Measurements from ENCODE around the gene BTG2.
"Not testable (repeated sequence)": the region's sequence is repeated elsewhere in the genome, so short reads cannot be mapped to it uniquely, and the experiment has no call there.

BTG2 gene

GRCh38 chr1:203314025-203314759 is 8.9 kb downstream of the BTG2 start:
- H2BK5ac ChIP-seq (ENCODE audit: low read length); H3K18ac ChIP-seq (ENCODE audit: low read length); DNase-seq (ENCODE audit: low spot score); H3K9ac ChIP-seq (ENCODE audit: low read depth, low read length, poor library complexity); H3K4me3 ChIP-seq (ENCODE audit: low read length in 2 of 2); H3K4me1 ChIP-seq (ENCODE audit: control insufficient read depth in 2 of 2, insufficient read depth in 1 of 2, low read depth in 1 of 2, low read length in 2 of 2); H3K14ac ChIP-seq (ENCODE audit: low read length); H3K4ac ChIP-seq (ENCODE audit: low read length); H4K91ac ChIP-seq (ENCODE audit: low read depth, low read length, poor library complexity); H2BK12ac ChIP-seq (ENCODE audit: low read length); H3K27me3 ChIP-seq (ENCODE audit: control insufficient read depth in 3 of 3, insufficient read depth in 3 of 3, low read depth in 1 of 3, low read length in 3 of 3); H2AK5ac ChIP-seq (ENCODE audit: low read depth, low read length); H2BK120ac ChIP-seq (ENCODE audit: low read depth, low read length); H3K9me3 ChIP-seq (replicated peaks in 1 of 2; ENCODE audit: control insufficient read depth in 2 of 2, insufficient read depth in 1 of 2, low read depth in 1 of 2, low read length in 2 of 2); H3K23ac ChIP-seq (ENCODE audit: low read depth, low read length, poor library complexity); H2BK15ac ChIP-seq (ENCODE audit: low read length); H3K27ac ChIP-seq (replicated peaks; ENCODE audit: low read length); H3K79me1 ChIP-seq (ENCODE audit: low read depth, low read length); H2AFZ ChIP-seq (ENCODE audit: low read length); H3K4me2 ChIP-seq (ENCODE audit: insufficient read depth, low read length, poor library complexity, severe bottlenecking); H4K8ac ChIP-seq (ENCODE audit: low read depth, low read length): not testable (repeated sequence)
- peaks cover 6 to 12% of the 10 kb centered on the region in 2 donors for H3K36me3 ChIP-seq (replicated peaks in 1 of 2; ENCODE audit: control insufficient read depth in 2 of 2, insufficient read depth in 2 of 2, low read length in 2 of 2)
- WGBS, 2 donors (ENCODE audit: extremely low coverage in 2 of 2, insufficient read length in 2 of 2, insufficient replicate concordance in 1 of 2) = no CpG with 5 or more reads among the region's 4 CpGs

- no peak for DNase-seq (ENCODE audit: low spot score)
- Histone ChIP-seq H3K9me3 (replicated peaks in 1 of 2; ENCODE audit: control insufficient read depth in 2 of 2, insufficient read depth in 1 of 2, low read depth in 1 of 2, low read length in 2 of 2) (no peaks in the 10 kb centered on the region), H3K14ac (ENCODE audit: low read length) (no peak overlapping the region), H3K18ac (ENCODE audit: low read length) (no peak overlapping the region), H4K8ac (ENCODE audit: low read depth, low read length) (no peak overlapping the region), H2BK5ac (ENCODE audit: low read length) (no peak overlapping the region), H3K4ac (ENCODE audit: low read length) (no peak overlapping the region), H3K4me1 (ENCODE audit: control insufficient read depth in 2 of 2, insufficient read depth in 1 of 2, low read depth in 1 of 2, low read length in 2 of 2) (peaks cover 4 to 9% of the 10 kb centered on the region in 2 donors), H3K4me2 (ENCODE audit: insufficient read depth, low read length, poor library complexity, severe bottlenecking) (no peak overlapping the region), H2BK12ac (ENCODE audit: low read length) (no peak overlapping the region), H3K27ac (replicated peaks; ENCODE audit: low read length) (no peak overlapping the region), H4K91ac (ENCODE audit: low read depth, low read length, poor library complexity) (no peak overlapping the region), H3K23ac (ENCODE audit: low read depth, low read length, poor library complexity) (no peak overlapping the region), H3K27me3 (ENCODE audit: control insufficient read depth in 3 of 3, insufficient read depth in 3 of 3, low read depth in 1 of 3, low read length in 3 of 3) (no peaks in the 10 kb centered on the region), H3K4me3 (ENCODE audit: low read length in 2 of 2) (no peak overlapping the region), H3K79me1 (ENCODE audit: low read depth, low read length) (peaks cover 2% of the 10 kb centered on the region), H2BK120ac (ENCODE audit: low read depth, low read length) (no peak overlapping the region), H2AFZ (ENCODE audit: low read length) (no peak overlapping the region), H3K36me3 (replicated peaks in 1 of 2; ENCODE audit: control insufficient read depth in 2 of 2, insufficient read depth in 2 of 2, low read length in 2 of 2) (peaks cover 0 to 1% of the 10 kb centered on the region in 2 donors), H3K9ac (ENCODE audit: low read depth, low read length, poor library complexity) (no peak overlapping the region), H2BK15ac (ENCODE audit: low read length) (no peak overlapping the region), H2AK5ac (ENCODE audit: low read depth, low read length) (no peak overlapping the region)
- no CpG with 5 or more reads among the region's 4 CpGs for WGBS, 2 donors (ENCODE audit: extremely low coverage in 2 of 2, insufficient read length in 2 of 2, insufficient replicate concordance in 1 of 2)
Observed at GRCh38 chr1:203316626-203317093, 11.3 kb downstream of the BTG2 start.

- no peaks in the 10 kb centered on the region for H3K36me3 ChIP-seq (replicated peaks in 1 of 2; ENCODE audit: control insufficient read depth in 2 of 2, insufficient read depth in 2 of 2, low read length in 2 of 2)
- no peaks in the 10 kb centered on the region for H3K79me1 ChIP-seq (ENCODE audit: low read depth, low read length)
- H3K14ac ChIP-seq (ENCODE audit: low read length) = no peak overlapping the region
- no peak for DNase-seq (ENCODE audit: low spot score)
- no peak overlapping the region for H2AK5ac ChIP-seq (ENCODE audit: low read depth, low read length)
- H3K9me3 ChIP-seq (replicated peaks in 1 of 2; ENCODE audit: control insufficient read depth in 2 of 2, insufficient read depth in 1 of 2, low read depth in 1 of 2, low read length in 2 of 2) = no peaks in the 10 kb centered on the region
- H3K4me1 ChIP-seq (ENCODE audit: control insufficient read depth in 2 of 2, insufficient read depth in 1 of 2, low read depth in 1 of 2, low read length in 2 of 2) = peaks cover 6 to 10% of the 10 kb centered on the region in 2 donors
- H3K27ac ChIP-seq (replicated peaks; ENCODE audit: low read length) = no peak overlapping the region
- H2AFZ ChIP-seq (ENCODE audit: low read length) = no peak overlapping the region
- H3K18ac ChIP-seq (ENCODE audit: low read length) = no peak overlapping the region
- no peak overlapping the region for H2BK15ac ChIP-seq (ENCODE audit: low read length)
- no peak overlapping the region for H3K9ac ChIP-seq (ENCODE audit: low read depth, low read length, poor library complexity)
- H2BK120ac ChIP-seq (ENCODE audit: low read depth, low read length) = no peak overlapping the region
- H2BK5ac ChIP-seq (ENCODE audit: low read length) = no peak overlapping the region
- H4K8ac ChIP-seq (ENCODE audit: low read depth, low read length) = no peak overlapping the region
- no peak overlapping the region for H2BK12ac ChIP-seq (ENCODE audit: low read length)
- WGBS, 2 donors (ENCODE audit: extremely low coverage in 2 of 2, insufficient read length in 2 of 2, insufficient replicate concordance in 1 of 2) = no CpG with 5 or more reads among the region's 7 CpGs
- H3K4me2 ChIP-seq (ENCODE audit: insufficient read depth, low read length, poor library complexity, severe bottlenecking) = no peak overlapping the region
- no peaks in the 10 kb centered on the region for H3K27me3 ChIP-seq (ENCODE audit: control insufficient read depth in 3 of 3, insufficient read depth in 3 of 3, low read depth in 1 of 3, low read length in 3 of 3)
- H3K4ac ChIP-seq (ENCODE audit: low read length) = no peak overlapping the region
- no peak overlapping the region for H3K4me3 ChIP-seq (ENCODE audit: low read length in 2 of 2)
- H4K91ac ChIP-seq (ENCODE audit: low read depth, low read length, poor library complexity) = no peak overlapping the region
- no peak overlapping the region for H3K23ac ChIP-seq (ENCODE audit: low read depth, low read length, poor library complexity)
Observed at GRCh38 chr1:203317429-203318228, 12.3 kb downstream of the BTG2 start.

- Histone ChIP-seq H4K91ac (ENCODE audit: low read depth, low read length, poor library complexity) (no peak overlapping the region), H3K18ac (ENCODE audit: low read length) (no peak overlapping the region), H3K14ac (ENCODE audit: low read length) (no peak overlapping the region), H2BK12ac (ENCODE audit: low read length) (no peak overlapping the region), H3K4ac (ENCODE audit: low read length) (no peak overlapping the region), H3K4me3 (ENCODE audit: low read length in 2 of 2) (no peak overlapping the region), H3K79me1 (ENCODE audit: low read depth, low read length) (no peaks in the 10 kb centered on the region), H3K36me3 (replicated peaks in 1 of 2; ENCODE audit: control insufficient read depth in 2 of 2, insufficient read depth in 2 of 2, low read length in 2 of 2) (no peaks in the 10 kb centered on the region), H4K8ac (ENCODE audit: low read depth, low read length) (no peak overlapping the region), H3K9me3 (replicated peaks in 1 of 2; ENCODE audit: control insufficient read depth in 2 of 2, insufficient read depth in 1 of 2, low read depth in 1 of 2, low read length in 2 of 2) (no peaks in the 10 kb centered on the region), H2BK5ac (ENCODE audit: low read length) (no peak overlapping the region), H3K23ac (ENCODE audit: low read depth, low read length, poor library complexity) (no peak overlapping the region), H2BK120ac (ENCODE audit: low read depth, low read length) (no peak overlapping the region), H3K9ac (ENCODE audit: low read depth, low read length, poor library complexity) (no peak overlapping the region), H3K27ac (replicated peaks; ENCODE audit: low read length) (no peak overlapping the region), H2AFZ (ENCODE audit: low read length) (no peak overlapping the region), H2BK15ac (ENCODE audit: low read length) (no peak overlapping the region), H2AK5ac (ENCODE audit: low read depth, low read length) (no peak overlapping the region), H3K4me2 (ENCODE audit: insufficient read depth, low read length, poor library complexity, severe bottlenecking) (no peak overlapping the region), H3K4me1 (ENCODE audit: control insufficient read depth in 2 of 2, insufficient read depth in 1 of 2, low read depth in 1 of 2, low read length in 2 of 2) (peaks cover 7 to 13% of the 10 kb centered on the region in 2 donors), H3K27me3 (ENCODE audit: control insufficient read depth in 3 of 3, insufficient read depth in 3 of 3, low read depth in 1 of 3, low read length in 3 of 3) (no peaks in the 10 kb centered on the region)
- DNase-seq (ENCODE audit: low spot score) = no peak
- WGBS, 2 donors (ENCODE audit: extremely low coverage in 2 of 2, insufficient read length in 2 of 2, insufficient replicate concordance in 1 of 2) = no CpG with 5 or more reads among the region's 1 CpG
Observed at GRCh38 chr1:203318229-203318517, 12.9 kb downstream of the BTG2 start.

All from neuronal stem cell (in vitro differentiated cells).